GM20431 (cell line): ENCODE data around the gene AMZ1.

Experiments
- in situ Hi-C: fragments of 300-500 bp; cut with MseI, MboI; formaldehyde crosslinking; loops from one replicate; pipeline ENCODE4 v1.15.0; 2020; ENCODE audit warnings: low sequenced_read_pairs; ENCODE audit not compliant: unreplicated experiment

Gene AMZ1

DNA sequence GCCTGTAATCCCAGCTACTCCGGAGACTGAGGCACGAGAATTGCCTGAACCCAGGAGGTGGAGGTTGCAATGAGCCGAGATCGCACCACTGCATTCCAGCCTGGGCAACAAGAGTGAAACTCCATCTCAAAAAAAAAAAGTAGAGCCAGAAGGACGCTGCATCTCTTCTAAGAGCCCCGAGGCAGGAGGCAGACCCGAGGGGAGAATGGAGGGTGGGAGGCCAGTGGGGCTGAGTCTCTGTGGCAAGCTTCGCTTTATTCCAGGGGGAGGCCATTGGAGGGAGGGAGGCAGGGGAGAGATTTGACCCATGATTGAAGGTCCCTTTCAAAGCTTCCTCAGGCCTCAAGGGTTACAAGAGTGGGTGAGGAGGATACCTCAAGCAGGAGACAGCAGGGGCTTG lies 37.6 kb upstream of the AMZ1 start:
- in situ Hi-C loops: no loop called here

- in situ Hi-C loops: no loop called here
These were observed 36.7 kb upstream of the AMZ1 start for GRCh38 chr7:2651336-2651735.

DNA sequence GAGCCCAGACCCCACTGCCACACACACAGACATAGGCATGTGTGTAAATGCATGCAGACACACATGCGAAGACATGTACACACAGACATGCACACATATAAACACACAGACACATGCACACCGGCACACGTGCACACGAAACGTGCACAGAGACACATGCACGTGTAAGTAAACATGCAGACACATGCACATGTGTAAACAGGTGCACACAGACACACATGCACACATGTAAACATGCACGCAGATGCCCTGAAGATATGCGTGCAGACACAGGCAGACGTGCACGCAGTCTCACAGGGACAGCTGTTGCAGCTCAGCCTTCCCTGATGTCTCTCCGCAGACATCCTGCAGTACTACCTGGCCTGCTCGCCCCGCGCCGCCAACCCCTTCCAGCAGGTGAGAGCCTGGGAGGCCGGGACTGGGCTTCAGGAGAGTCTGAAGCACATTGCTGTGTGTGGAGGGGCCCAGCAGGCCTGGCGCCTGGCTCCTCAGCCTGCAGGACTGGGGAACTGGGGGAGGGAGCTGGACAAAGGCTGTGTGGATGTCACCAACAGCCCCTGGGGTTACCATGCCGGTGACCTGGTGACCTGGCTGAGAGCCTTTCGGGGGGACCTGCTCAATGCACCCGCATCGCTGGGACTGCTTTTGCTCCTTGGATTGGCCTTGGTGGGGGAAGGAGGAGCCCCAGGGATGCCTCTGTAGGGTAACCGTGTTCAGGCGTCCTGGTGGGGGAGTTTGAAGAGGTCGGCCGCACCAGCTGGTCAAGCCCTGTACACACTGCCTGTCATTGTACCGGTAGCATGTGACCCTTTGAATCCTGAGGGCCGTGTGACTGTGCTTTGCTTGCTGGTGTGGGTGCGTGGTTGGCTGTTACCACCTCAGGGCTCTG lies 35.9 kb upstream of the AMZ1 start:
- in situ Hi-C loops: no loop called here

DNA sequence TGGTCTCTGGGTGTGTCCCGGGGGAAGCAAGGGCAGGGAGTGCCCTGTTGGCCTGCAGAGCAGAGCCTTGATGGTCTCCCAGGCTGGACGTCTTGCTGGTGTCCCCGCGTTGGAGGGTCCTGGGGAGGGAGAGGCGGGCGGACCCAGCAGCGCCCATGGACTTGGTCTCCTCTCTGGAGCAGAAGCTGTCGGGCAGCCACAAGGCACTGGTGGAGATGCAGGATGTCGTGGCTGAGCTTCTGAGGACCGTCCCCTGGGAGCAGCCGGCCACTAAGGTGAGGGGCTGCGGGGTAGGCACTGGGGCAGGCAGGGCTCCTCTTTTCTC lies 35.3 kb upstream of the AMZ1 start:
- in situ Hi-C loops: no loop called here

GRCh38 chr7:2654059-2654458 lies 33.9 kb upstream of the AMZ1 start:
- in situ Hi-C loops: no loop called here

DNA sequence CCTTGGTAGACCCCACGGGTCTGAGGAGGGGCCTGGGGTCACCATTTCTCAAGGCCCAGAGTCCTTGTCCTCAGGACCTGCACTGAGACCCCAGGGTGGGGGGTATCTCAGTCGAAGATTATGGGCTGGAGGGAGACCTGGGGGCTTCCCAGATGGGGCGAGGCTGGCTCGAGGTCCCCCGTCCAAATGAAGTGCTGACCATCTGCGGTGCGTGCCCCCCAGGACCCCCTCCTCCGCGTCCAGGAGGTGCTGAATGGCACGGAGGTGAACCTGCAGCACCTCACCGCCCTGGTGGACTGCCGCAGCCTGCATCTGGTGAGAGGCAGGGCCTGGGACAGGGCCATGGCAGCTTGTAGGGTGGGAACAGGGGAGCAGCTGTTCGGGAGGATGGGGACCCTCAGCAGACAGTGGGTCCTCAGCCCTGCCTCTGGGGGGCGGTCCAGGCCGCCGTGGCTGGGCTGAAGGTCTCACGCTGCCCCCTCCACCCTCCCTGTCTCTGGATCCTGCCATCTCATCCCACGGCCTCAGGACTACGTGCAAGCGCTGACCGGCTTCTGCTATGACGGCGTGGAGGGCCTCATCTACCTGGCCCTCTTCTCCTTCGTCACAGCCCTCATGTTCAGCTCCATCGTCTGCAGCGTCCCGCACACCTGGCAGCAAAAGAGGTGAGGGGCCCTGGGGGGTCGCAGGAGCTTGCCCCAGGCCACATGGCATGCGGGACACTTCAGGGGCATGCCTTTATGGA lies 32.0 kb upstream of the AMZ1 start:
- in situ Hi-C loops: no loop called here

GRCh38 chr7:2657208-2657607 lies 30.8 kb upstream of the AMZ1 start:
- in situ Hi-C loops: no loop called here

DNA sequence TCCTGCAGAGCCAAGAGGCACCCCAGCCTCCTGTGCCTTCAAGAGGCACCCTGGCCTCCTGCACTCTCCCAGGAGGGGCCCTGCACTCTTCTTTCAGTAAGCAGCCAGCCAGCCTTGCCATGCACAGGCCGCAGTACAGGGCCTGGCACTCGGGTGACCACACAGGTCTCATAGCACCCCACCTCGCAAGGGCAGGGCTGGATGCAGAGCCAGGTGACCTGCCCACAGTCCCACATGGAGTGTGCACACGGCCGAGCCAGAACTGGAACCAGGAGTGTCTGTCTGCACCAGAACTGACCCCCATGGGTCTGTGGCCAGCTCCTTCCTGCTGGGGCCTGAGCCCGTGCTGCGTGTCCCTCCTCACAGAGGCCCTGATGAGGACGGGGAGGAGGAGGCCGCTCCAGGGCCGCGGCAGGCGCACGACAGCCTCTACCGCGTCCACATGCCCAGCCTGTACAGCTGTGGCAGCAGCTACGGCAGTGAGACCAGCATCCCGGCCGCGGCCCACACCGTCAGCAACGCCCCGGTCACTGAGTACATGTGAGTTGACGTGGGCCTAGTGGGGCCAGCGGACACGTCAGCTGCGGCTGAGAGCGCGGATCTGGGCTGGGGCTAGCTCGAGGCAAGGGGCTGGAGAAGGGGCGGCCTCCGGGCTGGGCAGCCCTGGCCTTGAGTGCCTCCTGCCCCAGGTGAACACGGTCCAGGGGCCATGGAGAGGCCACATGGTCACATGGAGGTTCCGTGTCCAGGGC lies 29.9 kb upstream of the AMZ1 start:
- in situ Hi-C loops: no loop called here

- in situ Hi-C loops: no loop called here
These were observed 29.1 kb upstream of the AMZ1 start for GRCh38 chr7:2658941-2659340.

DNA sequence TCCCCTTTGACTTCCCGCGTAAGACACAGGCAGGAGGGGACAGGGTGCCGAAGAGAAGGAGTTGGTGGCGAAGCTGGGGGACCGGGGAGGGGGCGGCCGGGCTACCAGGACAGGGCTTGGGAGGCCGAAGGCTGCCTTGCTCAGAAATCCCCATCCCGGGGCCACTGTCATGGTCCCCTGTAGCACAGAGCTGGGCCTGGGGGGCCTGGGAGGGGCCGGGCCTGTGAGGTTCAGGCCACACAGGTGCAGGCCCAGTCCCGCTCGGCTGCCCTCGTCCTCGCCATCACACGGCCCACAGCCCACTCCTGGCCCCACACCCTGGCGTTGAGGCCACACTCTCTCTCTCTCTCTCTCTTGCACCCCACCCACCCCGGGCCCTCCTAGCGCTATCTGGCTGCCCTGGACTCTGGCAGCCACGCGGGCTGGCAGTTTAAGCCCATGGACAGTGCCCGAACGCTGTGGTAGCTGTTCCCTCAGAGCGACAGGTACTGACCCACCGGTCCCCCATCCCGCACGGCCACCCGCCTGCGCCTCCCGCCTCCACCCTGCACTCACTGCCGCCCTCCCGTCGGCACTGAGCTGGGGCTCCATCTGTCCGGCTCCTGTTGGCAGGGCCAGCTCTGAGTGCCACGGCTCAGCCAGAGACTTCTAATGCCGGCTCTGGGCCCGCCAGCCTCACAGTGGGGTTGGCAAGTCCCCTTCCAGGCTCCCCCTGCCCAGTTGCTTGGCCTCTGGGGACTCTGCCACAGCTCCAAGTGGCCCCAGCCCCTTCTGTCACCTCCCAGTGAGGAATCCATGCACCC lies 28.2 kb upstream of the AMZ1 start:
- in situ Hi-C loops: no loop called here

GRCh38 chr7:2660359-2661095 lies 27.5 kb upstream of the AMZ1 start:
- in situ Hi-C loops: no loop called here

DNA sequence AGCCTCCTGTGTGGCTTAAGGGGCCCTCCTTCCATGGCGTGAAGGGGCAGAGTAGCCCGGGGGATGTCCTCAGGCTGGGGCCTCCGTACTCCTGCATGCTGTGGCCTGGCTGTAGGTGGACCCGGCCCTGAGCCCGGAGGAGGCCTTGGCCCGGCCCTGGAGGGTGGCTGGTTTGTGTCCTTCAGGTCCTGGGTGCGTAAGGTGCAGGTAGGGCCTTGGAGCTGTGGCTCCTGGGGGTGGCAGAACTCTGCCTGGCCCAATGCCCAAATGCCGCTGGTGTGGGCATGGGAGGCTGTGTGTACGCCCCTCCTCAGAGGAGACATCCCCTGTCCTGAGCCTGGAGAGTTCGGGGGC lies 26.9 kb upstream of the AMZ1 start:
- in situ Hi-C loops: no loop called here

- in situ Hi-C loops: no loop called here
These were observed 26.3 kb upstream of the AMZ1 start for GRCh38 chr7:2661602-2662272.

DNA sequence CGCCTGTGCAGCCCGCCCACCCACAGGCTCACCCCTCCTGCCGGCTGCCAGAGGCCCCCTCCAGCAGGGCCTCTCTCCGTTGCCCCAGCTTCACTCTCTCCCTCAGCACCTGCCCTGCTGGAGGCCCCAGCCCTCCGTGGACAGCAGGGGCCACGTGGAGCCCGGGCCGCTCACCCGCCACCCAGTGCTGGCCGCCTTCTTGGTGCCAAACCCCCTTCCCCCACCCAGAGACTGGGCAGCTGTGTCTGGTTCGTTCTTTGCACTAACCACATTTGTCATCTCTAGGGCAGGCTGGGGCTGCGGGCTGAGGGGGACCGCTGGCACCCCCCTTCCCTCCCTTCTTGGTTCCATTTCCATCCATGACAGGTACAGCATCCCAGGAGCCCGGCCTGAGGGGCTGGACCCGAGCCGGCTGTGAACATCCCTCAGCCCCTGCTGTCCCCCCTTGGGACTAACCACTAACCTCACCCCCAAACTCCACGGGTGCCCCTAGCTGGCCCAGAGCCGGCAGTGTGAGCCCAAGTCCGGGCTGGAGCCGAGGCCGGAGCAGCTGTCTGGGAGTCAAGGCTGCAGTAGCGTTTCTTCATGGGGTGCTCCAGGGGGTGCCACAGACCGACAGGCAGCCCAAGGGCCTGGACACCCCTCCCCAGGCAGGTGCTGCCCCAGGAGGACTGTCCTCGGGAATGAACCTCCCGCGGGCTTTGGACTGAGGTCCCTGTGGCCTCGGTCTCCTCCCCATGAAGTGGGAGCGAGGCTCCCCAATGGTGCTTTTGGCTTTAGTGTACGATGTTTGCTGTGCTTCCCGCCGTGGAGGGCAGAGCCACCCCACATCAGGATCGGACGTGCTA lies 25.5 kb upstream of the AMZ1 start:
- in situ Hi-C loops: no loop called here

- in situ Hi-C loops: no loop called here
These were observed 24.7 kb upstream of the AMZ1 start for GRCh38 chr7:2663121-2663886.

DNA sequence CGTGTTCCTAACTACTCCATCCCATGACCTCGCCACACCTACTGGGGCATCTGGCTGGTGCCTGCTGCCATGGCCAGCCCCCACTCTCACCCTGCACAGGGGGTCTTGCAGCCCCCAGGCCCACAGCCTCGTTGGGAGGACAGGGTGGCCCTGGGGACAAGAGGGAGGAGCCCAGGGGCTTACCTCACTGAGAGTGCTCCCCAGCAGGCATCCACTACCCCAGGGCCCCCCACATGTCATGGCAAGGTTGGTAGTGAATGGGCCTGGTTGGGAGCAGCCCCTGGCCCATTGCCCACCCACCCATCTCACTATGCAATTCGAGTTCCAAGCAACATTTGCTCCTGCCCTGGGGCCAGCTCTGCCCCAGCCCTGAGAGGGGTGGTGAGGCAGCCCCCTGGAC lies 24.0 kb upstream of the AMZ1 start:
- in situ Hi-C loops: no loop called here

GRCh38 chr7:2665359-2665791 lies 22.6 kb upstream of the AMZ1 start:
- in situ Hi-C loops: no loop called here
